Fibroblast of skin of left biceps (primary cell): ENCODE measurements around the gene BLACAT1.

Source experiments
- DNase-seq, 2 experiments: peaks; one replicate each; pipeline ENCODE4 v3.0.0-alpha.2; 2013; ENCODE audit warnings: low read depth in 2 of 2

The BLACAT1 gene

GRCh38 chr1:205455581-205456382 is at the start of gene BLACAT1:
Gene BLACAT1 (minus strand): TSS chr1:205456045.
- DNase-seq, result no peak

DNA sequence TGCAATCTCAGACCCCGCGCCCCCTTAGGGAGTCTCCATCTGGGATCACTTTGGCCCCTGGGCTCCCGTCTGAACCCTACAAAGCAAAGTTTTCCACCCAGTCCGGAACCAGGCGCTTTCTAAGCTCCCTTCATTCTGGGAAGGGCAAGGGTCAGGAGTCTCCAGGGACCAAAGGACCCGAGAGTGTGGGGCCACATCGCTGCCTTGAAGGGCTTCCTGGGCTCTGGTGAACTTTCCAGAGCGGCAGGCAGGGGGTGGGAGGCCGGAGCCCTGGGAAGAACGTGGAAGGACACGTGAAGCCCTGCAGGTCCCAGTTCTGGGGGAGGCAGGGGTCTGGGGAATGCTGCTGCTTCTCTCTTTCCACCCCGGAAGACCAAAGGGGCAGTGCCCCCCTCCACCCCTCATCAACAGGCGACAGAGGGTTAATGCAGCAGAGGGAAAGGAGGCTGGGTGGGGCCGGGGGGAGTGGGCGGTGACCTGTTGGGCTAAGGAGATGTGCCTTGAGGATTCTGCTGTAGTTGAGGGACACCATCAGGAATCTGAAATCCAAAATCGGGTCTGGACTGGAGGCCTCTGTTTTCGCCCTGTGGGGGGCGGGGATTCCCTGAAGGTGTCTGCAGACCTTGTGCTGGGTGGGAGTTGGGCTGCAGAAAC is 49.4 kb upstream of the BLACAT1 start:
- DNase-seq, result no peak

GRCh38 chr1:205504311-205505075 is 48.6 kb upstream of the BLACAT1 start, which contains the start of gene CDK18:
Gene CDK18 (plus strand): TSS chr1:205504669. CDS start chr1:205523168, 18,499 bp downstream.
- no peak for DNase-seq

GRCh38 chr1:205502992-205503391 is 47.1 kb upstream of the BLACAT1 start:
- no peak for DNase-seq

GRCh38 chr1:205502111-205502810 is 46.4 kb upstream of the BLACAT1 start:
- DNase-seq, result no peak

DNA sequence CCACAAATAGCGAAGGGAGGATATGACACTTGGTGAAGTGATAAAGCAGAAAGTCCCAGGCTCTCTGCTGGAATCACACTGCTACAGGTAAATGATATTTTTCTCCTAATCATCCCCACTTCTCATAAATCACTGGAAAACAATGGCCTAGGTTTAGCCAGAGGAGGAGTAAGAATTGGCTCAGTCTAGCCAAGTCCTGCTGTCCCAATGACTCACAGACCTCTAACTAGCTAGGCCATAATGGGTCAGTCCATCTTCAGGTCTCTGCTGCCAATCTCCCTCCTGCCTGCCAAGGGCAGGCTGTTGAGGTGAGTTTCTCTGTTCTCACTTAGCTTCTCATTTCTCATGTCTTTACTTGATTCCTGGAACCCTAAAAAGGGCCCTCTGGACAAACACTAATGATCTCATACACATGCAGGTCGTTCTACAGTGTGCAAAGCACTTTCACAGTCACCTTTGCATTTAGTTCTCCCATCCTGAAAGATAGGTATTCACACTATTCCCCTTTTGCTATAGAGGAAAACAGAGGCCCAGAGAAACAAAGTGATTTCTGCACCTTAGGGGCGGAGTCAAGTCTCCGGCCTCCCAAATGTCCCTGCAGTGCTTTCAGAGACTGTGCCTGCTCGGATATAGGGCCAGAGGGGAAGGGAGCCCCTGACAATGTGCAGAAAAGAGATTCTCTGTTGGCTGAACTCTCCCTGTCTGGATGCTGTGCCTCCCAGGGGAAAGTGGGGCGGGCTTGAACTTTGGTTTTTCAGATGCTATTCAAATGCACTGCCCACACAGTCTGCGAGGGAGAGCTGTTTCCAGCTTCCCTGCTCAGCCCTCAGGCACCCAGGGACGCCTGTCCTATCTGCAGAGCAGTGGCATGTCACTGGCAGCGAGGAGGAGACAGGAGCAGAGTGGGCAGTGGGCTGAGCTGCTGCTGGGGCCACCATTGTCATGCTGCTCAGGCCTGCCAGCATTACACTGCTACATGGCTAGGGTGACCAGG is 44.7 kb upstream of the BLACAT1 start:
- no peak for DNase-seq

GRCh38 chr1:205499789-205500188 is 43.9 kb upstream of the BLACAT1 start:
- no peak for DNase-seq

- no peak for DNase-seq
These were observed 41.5 kb upstream of the BLACAT1 start for GRCh38 chr1:205497351-205497750.

DNA sequence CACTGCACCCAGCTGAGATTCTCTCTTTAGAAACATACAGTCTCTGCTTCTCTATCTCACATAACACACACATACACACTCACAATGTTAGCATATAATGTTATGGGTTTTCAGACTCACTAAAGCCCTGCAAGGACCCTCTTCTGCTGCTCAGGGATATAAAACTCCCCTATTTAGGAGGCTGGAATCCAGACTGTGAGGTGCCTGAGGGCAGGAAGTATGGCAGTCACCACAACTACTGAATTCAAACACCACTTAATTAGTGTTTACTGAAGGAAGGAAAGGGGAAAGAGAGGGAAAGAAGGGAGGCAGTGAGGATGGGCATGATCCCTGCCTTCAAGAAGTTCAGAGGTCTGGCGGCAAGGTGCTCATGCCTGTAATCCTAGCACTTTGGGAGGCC is 40.8 kb upstream of the BLACAT1 start:
- no peak for DNase-seq

GRCh38 chr1:205495237-205495823 is 39.5 kb upstream of the BLACAT1 start:
- no peak for DNase-seq

GRCh38 chr1:205494115-205494514 is 38.3 kb upstream of the BLACAT1 start:
- no peak for DNase-seq

GRCh38 chr1:205493241-205494085 is 37.6 kb upstream of the BLACAT1 start:
- DNase-seq, result no peak

- no peak for DNase-seq
These were observed 36.9 kb upstream of the BLACAT1 start for GRCh38 chr1:205492774-205493173.

DNA sequence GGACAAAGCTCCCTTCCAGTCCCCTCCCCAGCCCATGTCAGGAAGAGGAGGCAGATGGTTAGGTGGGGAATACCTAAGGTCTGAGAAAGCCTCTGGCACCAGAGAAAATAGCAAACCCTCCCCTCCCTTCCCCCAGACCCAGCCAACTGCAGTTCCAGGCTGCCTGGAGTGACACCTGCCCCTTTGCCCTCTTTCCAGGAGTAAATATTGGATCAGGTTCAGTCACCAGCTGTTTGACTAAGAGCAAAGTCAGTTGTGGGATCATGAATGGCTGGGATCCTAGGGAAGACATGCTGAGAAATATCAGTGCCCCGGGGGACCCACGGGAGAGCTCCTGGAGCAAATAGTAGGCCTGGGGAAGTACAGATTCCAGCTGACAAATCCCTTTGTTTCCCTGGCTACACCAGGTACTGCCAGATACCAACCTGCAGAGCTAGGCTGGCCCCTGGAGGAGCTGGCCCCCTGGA is 36.4 kb upstream of the BLACAT1 start:
- no peak for DNase-seq

DNA sequence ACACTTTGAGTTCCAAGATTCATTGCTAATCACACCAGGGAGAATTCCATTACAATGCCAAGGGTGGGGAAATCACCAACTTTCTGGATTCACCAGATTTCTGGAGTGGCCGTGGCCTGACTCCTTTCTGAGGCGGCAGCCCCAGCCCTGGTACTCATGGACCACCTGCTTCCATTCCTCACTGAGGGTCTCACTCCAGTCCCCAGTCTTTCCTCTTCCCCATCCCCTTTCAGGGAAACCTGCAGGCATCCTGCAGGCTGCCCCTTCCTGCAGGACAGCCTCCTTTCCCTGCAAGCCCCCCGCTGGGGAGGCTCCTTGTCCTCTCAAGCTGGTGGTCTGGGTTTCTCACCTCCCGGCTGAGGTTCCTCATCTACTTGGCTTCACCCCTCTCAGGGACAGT is 35.9 kb upstream of the BLACAT1 start:
- DNase-seq, result no peak

DNA sequence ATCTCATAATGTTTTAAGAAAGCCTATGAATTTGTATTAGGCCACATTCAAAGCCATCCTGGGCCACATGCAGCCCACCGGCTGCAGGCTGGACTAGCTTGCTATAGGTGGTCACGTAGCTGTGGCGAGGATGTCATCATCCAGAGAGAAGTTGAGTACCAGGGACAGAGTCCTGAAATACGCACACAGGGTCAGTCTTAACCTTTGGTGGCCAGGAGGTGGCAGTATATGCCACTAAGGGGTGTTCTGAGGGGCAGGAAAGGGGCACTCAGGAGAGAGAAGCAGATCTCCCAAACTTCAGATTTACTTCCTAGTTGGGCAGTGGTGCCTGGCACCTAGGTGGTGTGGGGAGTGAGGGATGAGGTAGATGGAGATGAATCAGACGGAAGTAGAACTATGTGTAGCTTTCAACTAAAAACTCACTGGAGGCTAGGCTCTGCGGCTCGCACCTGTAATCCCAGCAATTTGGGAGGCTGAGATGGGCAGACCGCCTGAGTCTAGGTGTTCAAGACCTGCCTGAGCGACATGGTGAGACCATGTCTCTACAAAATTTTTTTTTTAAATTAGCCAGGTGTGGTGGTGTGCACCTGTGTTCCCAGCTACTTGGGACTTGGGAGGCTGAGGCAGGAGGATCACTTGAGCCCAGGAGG is 32.4 kb upstream of the BLACAT1 start:
- DNase-seq, result no peak

- DNase-seq, result no peak
These were observed 30.4 kb upstream of the BLACAT1 start for GRCh38 chr1:205486258-205486657.
